PC-9 (cell line): ENCODE results near the gene SF1. TPM values are rescaled to one million over a fixed set of nuclear protein-coding genes. Genes with fewer than 3 reads are reported as not detected.

Source experiments
- BruUV-seq: library from RNA; stranded (reverse); fragments of 400-500 nt; replicated peaks from 2 replicates; lab custom pipeline; 2021; lab: Mats Ljungman, UMichigan
- CTCF ChIA-PET: fragments of 300-600 bp; sonication (Branson Sonifier 250); formaldehyde crosslinking; loops from one replicate; lab custom pipeline; 2022; ENCODE audit warnings: antibody characterized with exemption; lab: Charles Lee
- POLR2A ChIA-PET: fragments of 300-600 bp; sonication (Branson Sonifier 250); formaldehyde crosslinking; loops from one replicate; lab custom pipeline; 2022; ENCODE audit warnings: antibody characterized with exemption; ENCODE audit not compliant: unreplicated experiment; lab: Charles Lee
- DNase-seq, 2 experiments: peaks; one replicate each; pipeline versions ENCODE4 v3.0.0 to v3.0.0-alpha.2; 2015 to 2022; ENCODE audit warnings: mixed read lengths in 1 of 2
- H2AFZ ChIP-seq: fragments of 200-600 bp; sonication (generic); 2 replicates; pipeline ENCODE4 v1.8.1; 2017; ENCODE audit warnings: antibody characterized with exemption
- H3F3A ChIP-seq: fragments of 200-600 bp; sonication (generic); 2 replicates; pipeline ENCODE4 v1.8.1; 2017; ENCODE audit warnings: antibody characterized with exemption, mild to moderate bottlenecking, low read depth; ENCODE audit not compliant: insufficient read depth
- H3K27ac ChIP-seq: fragments of 200-600 bp; sonication (generic); 2 replicates; pipeline ENCODE4 v1.6.1; 2016; ENCODE audit warnings: mixed run types
- H3K27me3 ChIP-seq: fragments of 200-600 bp; sonication (generic); 2 replicates; pipeline ENCODE4 v1.6.1; 2016; ENCODE audit warnings: low read depth, mixed run types; ENCODE audit not compliant: insufficient read depth
- H3K36me3 ChIP-seq: fragments of 200-600 bp; sonication (generic); 2 replicates; pipeline ENCODE4 v1.6.1; 2016; ENCODE audit warnings: low read depth, mixed run types
- H3K4me1 ChIP-seq: fragments of 200-600 bp; sonication (generic); replicated peaks from 2 replicates; pipeline ENCODE4 v1.6.1; 2016; ENCODE audit warnings: mixed run types; ENCODE audit not compliant: insufficient read depth
- H3K4me2 ChIP-seq: fragments of 200-600 bp; sonication (generic); 2 replicates; pipeline ENCODE4 v1.6.1; 2017; ENCODE audit warnings: mixed run types
- H3K4me3 ChIP-seq: fragments of 200-600 bp; sonication (generic); 2 replicates; pipeline ENCODE4 v1.6.1; 2016; ENCODE audit warnings: mixed run types
- H3K79me2 ChIP-seq: fragments of 200-600 bp; sonication (generic); 2 replicates; pipeline ENCODE4 v1.6.1; 2017; ENCODE audit warnings: low read depth, mixed run types
- H3K9me2 ChIP-seq: fragments of 200-600 bp; sonication (generic); 2 replicates; pipeline ENCODE4 v1.8.1; 2017; ENCODE audit warnings: mild to moderate bottlenecking; ENCODE audit not compliant: insufficient read depth
- H3K9me3 ChIP-seq: fragments of 200-600 bp; sonication (generic); 2 replicates; pipeline ENCODE4 v1.8.1; 2016; ENCODE audit warnings: low read depth; ENCODE audit not compliant: insufficient read depth
- H4K20me1 ChIP-seq: fragments of 200-600 bp; sonication (generic); 2 replicates; pipeline ENCODE4 v1.8.1; 2017; ENCODE audit not compliant: insufficient read depth
- CTCF ChIP-seq: fragments of 200-600 bp; sonication (generic); conservative IDR thresholded peaks from 2 replicates; pipeline ENCODE4 v1.6.1; 2017; ENCODE audit warnings: mixed run types, antibody characterized with exemption, mild to moderate bottlenecking, moderate library complexity
- EZH2 ChIP-seq: fragments of 200-600 bp; sonication (generic); IDR thresholded peaks from 2 replicates; pipeline ENCODE4 v1.8.0; 2017; ENCODE audit warnings: antibody characterized with exemption, low read depth
- intact Hi-C: fragments of 100-400 bp; cut with micrococcal nuclease; formaldehyde crosslinking; loops from one replicate; pipeline ENCODE4 v1.10.0; 2022; ENCODE audit not compliant: unreplicated experiment
- total RNA-seq: library from RNA; stranded (reverse); gene quantifications from 2 replicates; pipeline ENCODE4 v1.2.3, GENCODE V29; 2021

Gene SF1
- total RNA-seq, 1 experiment from 2014 or later = 336 TPM

GRCh38 chr11:64753019-64753379, 25.3 kb downstream of the SF1 start:
- no peaks in the 10 kb centered on the region for H3K27me3 ChIP-seq
- H3K36me3 ChIP-seq = no peaks in the 10 kb centered on the region
- DNase-seq = no peak
- H2AFZ ChIP-seq = no peak overlapping the region
- TF ChIP-seq EZH2 (no peak), CTCF (no peak)
- no peak overlapping the region for H3K4me2 ChIP-seq
- no peak overlapping the region for H3K27ac ChIP-seq
- intact Hi-C loops = no loop called here
- no peaks in the 10 kb centered on the region for H3K79me2 ChIP-seq
- POLR2A ChIA-PET = no interaction called here
- CTCF ChIA-PET = no interaction called here
- no peaks in the 10 kb centered on the region for H3K9me3 ChIP-seq
- no TSS peak for BruUV-seq
- H3K9me2 ChIP-seq = no peaks in the 10 kb centered on the region
- no peaks in the 10 kb centered on the region for H4K20me1 ChIP-seq
- H3K4me3 ChIP-seq = no peak overlapping the region
- no peaks in the 10 kb centered on the region for H3K4me1 ChIP-seq
- H3F3A ChIP-seq = peaks cover 18% of the 10 kb centered on the region; the same call in 1 of the 2 replicates

GRCh38 chr11:64752175-64752970, 26.0 kb downstream of the SF1 start:
- no peak for DNase-seq
- no peaks in the 10 kb centered on the region for H3K4me1 ChIP-seq
- ChIA-PET POLR2A (interaction anchor here (0.5 kb wide), 1 partner anchor 498 kb away, joined by 6 read pairs; no protein-coding TSS in a partner anchor), CTCF (interaction anchor here (0.7 kb wide), 1 partner anchor 10 kb away, joined by 3 read pairs; no protein-coding TSS in a partner anchor)
- H3K9me3 ChIP-seq = no peaks in the 10 kb centered on the region
- H3K4me2 ChIP-seq = no peak overlapping the region
- no peaks in the 10 kb centered on the region for H3K9me2 ChIP-seq
- H3K27ac ChIP-seq = no peak overlapping the region
- TF ChIP-seq EZH2 = no peak
- TF ChIP-seq CTCF = no peak
- H3K36me3 ChIP-seq = no peaks in the 10 kb centered on the region
- no peaks in the 10 kb centered on the region for H4K20me1 ChIP-seq
- BruUV-seq = no TSS peak
- H3K79me2 ChIP-seq = no peaks in the 10 kb centered on the region
- no peak overlapping the region for H3K4me3 ChIP-seq
- intact Hi-C loops = no loop called here
- no peaks in the 10 kb centered on the region for H3K27me3 ChIP-seq
- no peak overlapping the region for H2AFZ ChIP-seq
- H3F3A ChIP-seq = peaks cover 18% of the 10 kb centered on the region; the same call in 1 of the 2 replicates

- POLR2A ChIA-PET = interaction anchor here (0.5 kb wide), 1 partner anchor 499 kb away, joined by 6 read pairs; no protein-coding TSS in a partner anchor
- no peak overlapping the region for H2AFZ ChIP-seq
- H3K27me3 ChIP-seq = no peaks in the 10 kb centered on the region
- no peaks in the 10 kb centered on the region for H3K9me2 ChIP-seq
- no peaks in the 10 kb centered on the region for H3K4me1 ChIP-seq
- no TSS peak for BruUV-seq
- H3K4me3 ChIP-seq = no peak overlapping the region
- CTCF ChIA-PET = interaction anchor here (0.6 to 0.7 kb wide), 2 partner anchors 9 to 318 kb away, joined by 3 read pairs; no protein-coding TSS in a partner anchor
- no peaks in the 10 kb centered on the region for H3K79me2 ChIP-seq
- H3K4me2 ChIP-seq = no peak overlapping the region
- H4K20me1 ChIP-seq = no peaks in the 10 kb centered on the region
- TF ChIP-seq EZH2 (no peak), CTCF (no peak)
- DNase-seq = no peak
- peaks cover 10% of the 10 kb centered on the region; the same call in 1 of the 2 replicates for H3F3A ChIP-seq
- no peak overlapping the region for H3K27ac ChIP-seq
- intact Hi-C loops = no loop called here
- no peaks in the 10 kb centered on the region for H3K36me3 ChIP-seq
- no peaks in the 10 kb centered on the region for H3K9me3 ChIP-seq
Observed at GRCh38 chr11:64751580-64751979, 26.8 kb downstream of the SF1 start.
